ENCODE data around the gene UBAP1L.
"Not testable (repeated sequence)": the region's sequence is repeated elsewhere in the genome, so short reads cannot be mapped to it uniquely, and the experiment has no call there.

The UBAP1L gene

GRCh38 chr15:65048241-65048640, 66.8 kb downstream of the UBAP1L start:
- H3K27ac ChIP-seq (ENCODE audit: low read depth, low read length) = no peak overlapping the region

GRCh38 chr15:65044724-65045481, 70.1 kb downstream of the UBAP1L start, which contains the start of gene SLC51B:
Gene SLC51B, plus strand, starts transcription at chr15:65045387. Its CDS starts 4,618 bp downstream, at chr15:65050005.
- Histone ChIP-seq H2AFZ (ENCODE audit: low read depth, low read length, severe bottlenecking) (no peak within 1 kb of the TSS), H3F3A (ENCODE audit: insufficient read depth) (no peaks in the 10 kb centered on the region), H3K27me3 (ENCODE audit: low read length) (no peaks in the 10 kb centered on the region), H3K79me2 (ENCODE audit: insufficient read depth, low read length) (no peaks in the 10 kb centered on the region), H4K20me1 (ENCODE audit: low read depth, low read length) (no peaks in the 10 kb centered on the region), H3K9me3 (ENCODE audit: insufficient read depth, low read length) (no peaks in the 10 kb centered on the region), H3K27ac (ENCODE audit: low read depth, low read length) (no peak within 1 kb of the TSS), H3K9ac (ENCODE audit: low read length) (no peak within 1 kb of the TSS), H3K4me3 (ENCODE audit: insufficient read depth, low read length, poor library complexity, severe bottlenecking) (no peak within 1 kb of the TSS), H3K4me2 (ENCODE audit: low read depth, low read length, poor library complexity, severe bottlenecking) (no peak within 1 kb of the TSS), H3K36me3 (ENCODE audit: low read length) (no peaks in the 10 kb centered on the region), H3K9me2 (replicated peaks; ENCODE audit: insufficient read depth, low read length) (no peaks in the 10 kb centered on the region)
- TF ChIP-seq, protein P1, sequence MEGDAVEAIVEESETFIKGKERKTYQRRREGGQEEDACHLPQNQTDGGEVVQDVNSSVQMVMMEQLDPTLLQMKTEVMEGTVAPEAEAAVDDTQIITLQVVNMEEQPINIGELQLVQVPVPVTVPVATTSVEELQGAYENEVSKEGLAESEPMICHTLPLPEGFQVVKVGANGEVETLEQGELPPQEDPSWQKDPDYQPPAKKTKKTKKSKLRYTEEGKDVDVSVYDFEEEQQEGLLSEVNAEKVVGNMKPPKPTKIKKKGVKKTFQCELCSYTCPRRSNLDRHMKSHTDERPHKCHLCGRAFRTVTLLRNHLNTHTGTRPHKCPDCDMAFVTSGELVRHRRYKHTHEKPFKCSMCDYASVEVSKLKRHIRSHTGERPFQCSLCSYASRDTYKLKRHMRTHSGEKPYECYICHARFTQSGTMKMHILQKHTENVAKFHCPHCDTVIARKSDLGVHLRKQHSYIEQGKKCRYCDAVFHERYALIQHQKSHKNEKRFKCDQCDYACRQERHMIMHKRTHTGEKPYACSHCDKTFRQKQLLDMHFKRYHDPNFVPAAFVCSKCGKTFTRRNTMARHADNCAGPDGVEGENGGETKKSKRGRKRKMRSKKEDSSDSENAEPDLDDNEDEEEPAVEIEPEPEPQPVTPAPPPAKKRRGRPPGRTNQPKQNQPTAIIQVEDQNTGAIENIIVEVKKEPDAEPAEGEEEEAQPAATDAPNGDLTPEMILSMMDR (IDR thresholded peaks at IDR 0.05; ENCODE audit: insufficient read depth, low read length, poor library complexity, severe bottlenecking) = no peak
- no peak for TF ChIP-seq EZH2phosphoT487 (conservative IDR thresholded peaks at IDR 0.05; ENCODE audit: low read length)

More at GRCh38 chr15:65048241-65048640, 66.8 kb downstream of the UBAP1L start:
- no peaks in the 10 kb centered on the region for H3K9me3 ChIP-seq (ENCODE audit: insufficient read depth, low read length)
- no peaks in the 10 kb centered on the region for H4K20me1 ChIP-seq (ENCODE audit: low read depth, low read length)
- H3F3A ChIP-seq (ENCODE audit: insufficient read depth) = no peaks in the 10 kb centered on the region
- H3K4me3 ChIP-seq (ENCODE audit: insufficient read depth, low read length, poor library complexity, severe bottlenecking) = no peak overlapping the region
- no peak overlapping the region for H2AFZ ChIP-seq (ENCODE audit: low read depth, low read length, severe bottlenecking)
- H3K27me3 ChIP-seq (ENCODE audit: low read length) = no peaks in the 10 kb centered on the region
- H3K79me2 ChIP-seq (ENCODE audit: insufficient read depth, low read length) = no peaks in the 10 kb centered on the region
- TF ChIP-seq, protein P1 (IDR thresholded peaks at IDR 0.05; ENCODE audit: insufficient read depth, low read length, poor library complexity, severe bottlenecking) = no peak
- no peak for TF ChIP-seq EZH2phosphoT487 (conservative IDR thresholded peaks at IDR 0.05; ENCODE audit: low read length)
- H3K36me3 ChIP-seq (ENCODE audit: low read length) = no peaks in the 10 kb centered on the region
- no peaks in the 10 kb centered on the region for H3K9me2 ChIP-seq (replicated peaks; ENCODE audit: insufficient read depth, low read length)
- H3K4me2 ChIP-seq (ENCODE audit: low read depth, low read length, poor library complexity, severe bottlenecking) = no peak overlapping the region
- no peak overlapping the region for H3K9ac ChIP-seq (ENCODE audit: low read length)

DNA sequence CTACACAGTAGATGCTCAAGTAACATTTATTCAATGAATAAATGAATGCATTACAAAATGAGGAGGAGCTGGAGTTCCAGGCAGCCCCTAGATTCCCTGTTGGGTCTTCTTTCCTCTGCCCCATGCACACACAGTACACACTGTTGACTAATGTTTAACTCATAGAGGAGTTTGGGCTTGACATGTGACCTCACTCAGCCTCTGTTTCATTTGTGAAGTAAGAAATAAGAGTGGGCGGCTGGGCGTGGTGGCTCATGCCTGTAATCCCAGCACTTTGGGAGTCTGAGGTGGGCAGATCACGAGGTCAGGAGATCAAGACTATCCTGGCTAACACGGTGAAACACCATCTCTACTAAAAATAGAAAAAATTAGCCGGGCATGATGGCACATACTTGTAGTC, 70.8 kb downstream of the UBAP1L start:
- H2AFZ ChIP-seq (ENCODE audit: low read depth, low read length, severe bottlenecking); H3K9me2 ChIP-seq (replicated peaks; ENCODE audit: insufficient read depth, low read length); H3K9me3 ChIP-seq (ENCODE audit: insufficient read depth, low read length); H3K79me2 ChIP-seq (ENCODE audit: insufficient read depth, low read length); H3K36me3 ChIP-seq (ENCODE audit: low read length); H3K4me2 ChIP-seq (ENCODE audit: low read depth, low read length, poor library complexity, severe bottlenecking); H3F3A ChIP-seq (ENCODE audit: insufficient read depth); H3K27ac ChIP-seq (ENCODE audit: low read depth, low read length); H3K9ac ChIP-seq (ENCODE audit: low read length); H3K4me3 ChIP-seq (ENCODE audit: insufficient read depth, low read length, poor library complexity, severe bottlenecking); H4K20me1 ChIP-seq (ENCODE audit: low read depth, low read length); H3K27me3 ChIP-seq (ENCODE audit: low read length): not testable (repeated sequence)

DNA sequence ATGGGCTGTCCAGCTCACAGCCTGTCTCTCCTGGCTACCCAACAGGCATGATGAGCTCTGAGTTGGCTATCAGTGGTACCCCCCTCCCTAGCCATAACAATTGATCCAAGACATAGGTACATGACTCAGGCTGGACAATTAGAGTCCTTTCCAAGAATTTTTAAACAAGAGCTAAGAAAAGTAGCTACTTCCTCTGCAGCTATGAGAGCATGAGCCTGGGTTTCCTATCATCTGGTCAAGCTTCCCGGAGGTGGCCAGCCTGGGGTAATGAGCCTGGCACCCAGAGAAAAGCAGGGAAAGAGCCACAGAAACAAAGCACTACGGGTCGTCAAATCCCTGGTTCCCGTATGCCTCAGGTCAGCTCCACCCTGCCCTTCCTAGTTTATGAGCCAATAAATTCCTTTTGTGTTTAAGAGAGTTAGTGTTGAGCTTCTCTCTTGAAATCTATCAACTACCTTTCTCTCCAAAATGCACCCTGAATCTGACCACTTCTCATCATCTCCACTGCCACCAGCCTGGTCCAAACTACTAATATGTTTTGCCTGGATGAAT, 72.1 kb downstream of the UBAP1L start:
- Histone ChIP-seq H3K4me3 (ENCODE audit: insufficient read depth, low read length, poor library complexity, severe bottlenecking) (no peak overlapping the region), H3K9me3 (ENCODE audit: insufficient read depth, low read length) (no peaks in the 10 kb centered on the region), H3K9me2 (replicated peaks; ENCODE audit: insufficient read depth, low read length) (no peaks in the 10 kb centered on the region), H4K20me1 (ENCODE audit: low read depth, low read length) (no peaks in the 10 kb centered on the region), H3K4me2 (ENCODE audit: low read depth, low read length, poor library complexity, severe bottlenecking) (no peak overlapping the region), H3K27ac (ENCODE audit: low read depth, low read length) (no peak overlapping the region), H3K36me3 (ENCODE audit: low read length) (no peaks in the 10 kb centered on the region), H3F3A (ENCODE audit: insufficient read depth) (no peaks in the 10 kb centered on the region), H3K9ac (ENCODE audit: low read length) (no peak overlapping the region), H3K79me2 (ENCODE audit: insufficient read depth, low read length) (no peaks in the 10 kb centered on the region), H3K27me3 (ENCODE audit: low read length) (no peaks in the 10 kb centered on the region), H2AFZ (ENCODE audit: low read depth, low read length, severe bottlenecking) (no peak overlapping the region)
- TF ChIP-seq, protein P1 (IDR thresholded peaks at IDR 0.05; ENCODE audit: insufficient read depth, low read length, poor library complexity, severe bottlenecking) = no peak
- TF ChIP-seq EZH2phosphoT487 (conservative IDR thresholded peaks at IDR 0.05; ENCODE audit: low read length) = no peak

Data from SU-DHL-6 (cell line).